HG02943 (cell line): ENCODE results near the gene ACSF3.

Experiments used
- ATAC-seq: cut with Tn5 transposase; IDR thresholded peaks from one replicate; pipeline ENCODE4 v1.9.1; 2021; ENCODE audit warnings: mild to moderate bottlenecking, low read depth, moderate library complexity; ENCODE audit not compliant: unreplicated experiment

ACSF3 gene

GRCh38 chr16:89106533-89107202 is 13.0 kb downstream of the ACSF3 start:
- ATAC-seq = no peak

DNA sequence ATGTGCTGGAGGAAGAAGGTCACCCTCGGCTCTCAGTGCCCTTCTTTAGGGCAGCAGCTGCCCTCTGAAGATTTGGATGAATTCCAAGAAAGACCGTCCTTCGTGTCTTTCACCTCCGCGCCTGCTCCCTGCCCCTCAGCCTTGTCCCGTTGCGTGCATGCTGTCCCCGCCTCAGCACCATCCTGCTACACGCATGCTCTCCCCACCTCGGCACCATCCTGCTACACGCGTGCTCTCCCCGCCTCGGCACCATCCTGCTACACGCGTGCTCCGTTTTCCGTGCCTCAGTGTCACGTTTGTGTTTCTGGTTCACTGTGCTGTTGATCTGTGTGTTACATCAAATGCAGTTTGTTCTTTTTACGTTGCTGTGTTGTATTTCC is 13.5 kb downstream of the ACSF3 start:
- no peak for ATAC-seq

GRCh38 chr16:89108416-89108815 is 14.8 kb downstream of the ACSF3 start:
- ATAC-seq = no peak

- no peak for ATAC-seq
Measured at GRCh38 chr16:89110641-89111040, 17.0 kb downstream of the ACSF3 start.

DNA sequence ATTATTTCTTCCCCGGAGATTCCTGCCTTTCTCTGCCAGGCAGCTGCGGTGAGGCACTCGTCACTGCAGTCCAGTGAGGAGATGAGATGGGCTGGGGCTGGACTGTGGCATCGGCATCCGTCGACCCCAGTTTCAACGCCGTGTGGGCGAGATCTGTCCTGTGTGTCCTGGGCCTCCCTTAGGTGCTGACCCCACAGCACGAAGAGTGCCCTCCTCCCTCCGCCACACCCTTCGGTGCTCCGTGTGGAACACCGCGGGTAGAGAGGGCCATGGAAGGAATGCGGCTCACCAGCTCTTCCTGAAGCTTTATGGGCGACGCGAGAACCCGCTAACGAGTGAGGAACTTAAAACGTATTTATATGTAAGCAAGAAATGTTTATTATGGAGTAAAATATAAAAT is 17.6 kb downstream of the ACSF3 start:
- no peak for ATAC-seq

DNA sequence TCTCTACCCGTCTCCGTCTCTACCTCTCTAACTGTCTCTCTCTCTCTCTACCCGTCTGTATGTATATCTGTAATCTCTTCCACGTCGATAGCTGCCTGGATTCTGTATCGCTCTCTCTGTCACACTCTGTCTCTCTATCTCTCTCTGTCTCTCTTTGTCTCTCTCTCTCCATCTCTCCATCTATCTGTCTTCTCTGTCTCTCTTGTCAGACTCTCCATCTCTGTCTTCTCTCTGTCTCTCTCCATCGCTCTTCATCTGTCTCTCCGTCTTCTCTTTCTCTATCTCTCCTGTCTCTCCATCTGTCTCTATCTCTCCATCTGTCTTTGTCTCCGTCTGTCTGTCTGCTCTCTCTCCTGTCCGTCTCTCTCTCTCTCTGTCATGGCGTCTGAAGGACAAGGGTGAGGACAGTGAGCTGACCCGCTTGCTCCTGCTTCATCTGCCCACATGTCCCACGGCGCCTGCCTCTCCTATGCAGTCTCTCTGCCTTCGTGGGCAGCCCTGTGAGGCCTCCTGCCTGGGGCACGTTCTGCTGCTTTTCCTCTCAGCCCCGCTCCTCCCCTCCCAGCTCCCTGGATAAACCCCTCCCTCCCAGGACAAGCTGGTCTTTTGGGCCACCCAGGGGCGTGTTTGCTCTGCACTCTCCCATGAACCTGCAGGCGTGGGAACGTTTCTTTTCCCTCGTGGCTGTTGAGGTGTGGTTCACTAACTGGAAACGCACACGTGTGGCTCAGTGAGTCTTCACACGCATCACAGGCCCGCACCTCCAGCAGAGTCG is 18.9 kb downstream of the ACSF3 start:
- ATAC-seq = no peak

DNA sequence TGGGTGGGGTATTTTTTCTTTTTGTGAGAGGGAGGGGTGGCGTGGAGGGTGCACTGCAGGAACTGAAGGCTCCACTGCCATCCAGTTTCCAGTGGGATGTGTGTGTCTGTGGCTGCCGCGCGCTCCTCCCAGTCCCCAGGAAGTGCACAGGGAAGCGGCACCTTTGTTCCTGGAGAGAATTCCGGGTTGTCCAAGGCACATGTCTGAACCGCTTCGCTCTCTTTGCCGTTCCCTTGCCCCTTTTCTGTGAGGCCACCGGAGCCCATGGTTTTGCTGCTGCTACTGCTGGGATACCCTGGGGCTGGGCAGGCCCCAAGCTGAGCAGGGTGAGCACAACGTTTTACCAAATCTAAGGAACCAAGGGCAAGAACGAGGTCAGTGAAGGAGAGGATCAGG is 19.5 kb downstream of the ACSF3 start:
- no peak for ATAC-seq

DNA sequence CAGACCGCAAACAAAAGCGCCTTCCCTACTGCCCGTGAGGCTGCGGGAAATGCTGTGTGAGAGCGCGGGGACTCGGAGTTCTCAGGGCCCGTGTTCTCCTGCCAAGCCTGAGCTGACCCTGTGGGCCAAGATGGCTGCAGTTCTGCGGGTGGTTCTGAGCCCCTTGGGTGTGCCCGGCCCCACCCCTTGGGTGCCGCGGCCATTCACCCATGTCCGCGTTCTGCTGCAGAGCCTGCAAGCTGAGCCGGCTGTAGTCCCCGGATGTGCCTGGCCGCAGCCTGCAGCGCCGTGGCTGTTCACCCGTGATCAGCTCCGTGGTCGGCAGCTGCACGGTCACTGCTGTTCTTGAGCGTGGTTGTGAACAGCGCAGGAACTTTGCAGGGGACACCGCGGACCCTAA is 20.0 kb downstream of the ACSF3 start:
- ATAC-seq = no peak

GRCh38 chr16:89114159-89114981 is 20.7 kb downstream of the ACSF3 start:
- no peak for ATAC-seq

DNA sequence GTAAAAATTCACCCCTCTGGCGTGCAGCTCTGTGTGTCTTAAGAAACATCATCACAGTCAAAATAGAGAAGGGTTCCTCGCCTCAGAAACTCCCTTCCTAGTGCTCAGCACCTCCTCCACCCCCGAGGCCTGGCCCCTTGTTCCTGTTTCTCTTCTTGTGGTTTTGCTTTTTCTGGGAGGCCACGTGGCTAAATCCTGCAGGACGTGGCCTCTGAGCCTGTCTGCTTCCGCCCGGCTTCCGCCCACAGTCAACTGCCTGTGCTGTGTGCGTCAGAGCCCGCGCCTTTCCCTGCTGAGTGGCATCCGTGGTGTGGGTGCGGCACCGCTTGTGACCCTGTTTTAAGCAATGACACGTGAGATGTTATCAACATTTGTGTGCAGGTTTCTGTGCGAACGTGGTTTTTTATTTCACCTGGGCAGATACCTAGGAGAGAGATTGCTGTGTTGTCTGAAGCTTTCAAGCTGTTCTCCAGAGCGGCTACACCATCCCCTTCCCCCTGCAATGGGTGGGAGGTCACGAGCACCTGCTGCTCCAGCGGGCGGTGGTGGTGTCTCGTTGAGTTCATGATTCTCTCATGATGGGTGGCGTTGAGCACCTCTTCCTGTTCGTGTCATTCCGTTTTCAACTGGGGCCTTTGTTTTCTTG is 21.7 kb downstream of the ACSF3 start:
- ATAC-seq = peak; percentile 71

DNA sequence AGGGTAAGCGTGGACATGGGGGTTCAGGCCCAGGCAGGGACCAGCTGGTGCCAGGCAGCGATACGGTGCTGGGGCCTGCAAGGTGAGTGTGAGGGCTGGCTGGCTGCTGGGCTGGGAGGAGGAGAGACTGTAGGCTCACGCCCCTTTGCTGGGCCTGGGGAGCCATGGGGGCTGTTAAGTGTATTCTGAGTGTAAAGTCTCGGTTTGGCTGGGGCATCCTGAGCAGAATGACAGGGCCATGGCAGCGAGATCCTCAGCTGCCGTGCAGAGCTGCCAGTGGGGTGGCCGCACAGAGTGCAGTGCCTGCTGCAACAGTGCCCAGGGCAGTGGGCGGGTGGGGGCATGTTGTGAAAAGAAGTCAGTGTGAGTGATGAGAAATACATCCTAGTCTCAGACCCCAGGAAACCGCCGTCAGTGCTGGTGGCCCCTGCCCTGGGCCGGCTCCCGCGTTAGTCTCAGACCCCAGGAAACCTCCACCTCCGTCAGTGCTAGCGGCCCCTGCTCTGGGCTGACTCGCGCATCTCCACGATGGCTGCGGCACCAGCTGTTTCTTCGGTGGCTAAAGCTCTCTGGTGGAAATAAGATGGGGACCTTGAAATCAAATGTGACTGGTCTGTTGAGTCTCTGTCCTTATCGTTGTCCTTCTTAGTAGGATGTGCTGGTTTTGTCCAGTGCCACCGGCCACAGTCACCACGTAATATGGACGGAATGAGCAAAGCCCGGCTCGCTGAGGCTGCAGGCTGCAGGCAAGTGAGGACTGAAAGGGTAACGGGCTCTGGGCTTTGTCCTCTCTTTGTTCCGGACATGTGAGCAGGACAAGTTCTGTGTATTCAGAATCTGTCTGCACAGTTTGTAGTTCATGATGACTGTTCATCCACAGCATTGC is 22.9 kb downstream of the ACSF3 start:
- ATAC-seq = no peak

GRCh38 chr16:89117227-89117974 is 23.7 kb downstream of the ACSF3 start:
- no peak for ATAC-seq

DNA sequence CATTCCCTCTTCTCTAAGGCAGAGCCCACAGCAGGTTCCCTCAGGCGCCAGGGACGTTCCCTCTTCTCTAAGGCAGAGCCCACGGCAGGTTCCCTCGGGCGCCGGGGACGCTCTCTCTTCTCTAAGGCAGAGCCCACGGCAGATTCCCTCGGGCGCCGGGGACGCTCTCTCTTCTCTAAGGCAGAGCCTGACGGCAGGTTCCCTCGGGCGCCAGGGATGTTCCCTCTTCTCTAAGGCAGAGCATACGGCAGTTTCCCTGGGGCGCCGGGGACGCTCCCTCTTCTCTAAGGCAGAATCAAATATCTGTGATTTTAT is 24.3 kb downstream of the ACSF3 start:
- ATAC-seq = no peak

- ATAC-seq = no peak
Measured at GRCh38 chr16:89118361-89119165, 24.9 kb downstream of the ACSF3 start.

DNA sequence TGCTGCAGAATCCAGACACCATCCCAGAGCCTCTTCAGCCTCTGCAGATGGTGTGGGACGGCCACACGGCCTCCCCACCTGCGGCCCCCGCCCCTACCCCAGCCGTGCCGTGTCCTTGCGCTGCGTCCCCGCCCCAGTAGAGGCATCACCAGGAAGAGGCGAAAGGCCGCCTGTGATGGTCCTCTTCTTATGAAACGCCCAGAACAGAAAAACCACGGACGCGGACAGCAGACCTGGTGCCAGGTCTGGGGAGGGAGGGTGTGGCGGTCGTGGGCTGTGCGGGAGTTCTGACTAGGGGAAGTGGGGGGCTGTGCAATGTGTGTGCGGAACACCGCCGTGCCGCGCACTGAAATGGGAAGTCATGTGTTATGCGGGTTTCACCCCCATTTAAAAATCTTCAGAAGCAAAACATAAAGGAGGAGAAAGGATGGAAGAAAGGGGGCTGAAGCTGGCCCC is 25.5 kb downstream of the ACSF3 start:
- no peak for ATAC-seq

DNA sequence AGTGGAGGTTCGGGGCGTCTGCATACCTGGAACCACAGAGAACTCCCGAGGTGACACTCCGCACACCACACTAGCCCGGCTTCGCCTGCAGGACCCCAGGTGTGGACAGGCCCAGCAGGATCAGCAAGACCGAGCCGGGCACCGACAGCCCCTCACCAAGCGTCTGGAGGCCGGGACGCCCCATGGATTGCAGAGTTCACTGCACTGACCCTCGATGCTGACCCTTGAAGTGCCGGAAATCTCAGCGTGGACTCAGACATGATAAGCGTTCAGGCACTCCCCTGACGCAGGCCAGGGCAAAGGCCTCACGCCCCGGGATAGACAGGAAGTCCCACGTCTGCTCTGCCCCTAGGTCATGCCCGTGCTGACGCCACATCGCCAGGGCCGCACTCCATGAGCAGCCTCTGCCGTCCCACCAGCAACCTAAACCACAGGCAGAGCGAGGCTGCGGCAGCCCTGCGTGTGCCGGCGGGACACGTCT is 26.0 kb downstream of the ACSF3 start:
- ATAC-seq = no peak

DNA sequence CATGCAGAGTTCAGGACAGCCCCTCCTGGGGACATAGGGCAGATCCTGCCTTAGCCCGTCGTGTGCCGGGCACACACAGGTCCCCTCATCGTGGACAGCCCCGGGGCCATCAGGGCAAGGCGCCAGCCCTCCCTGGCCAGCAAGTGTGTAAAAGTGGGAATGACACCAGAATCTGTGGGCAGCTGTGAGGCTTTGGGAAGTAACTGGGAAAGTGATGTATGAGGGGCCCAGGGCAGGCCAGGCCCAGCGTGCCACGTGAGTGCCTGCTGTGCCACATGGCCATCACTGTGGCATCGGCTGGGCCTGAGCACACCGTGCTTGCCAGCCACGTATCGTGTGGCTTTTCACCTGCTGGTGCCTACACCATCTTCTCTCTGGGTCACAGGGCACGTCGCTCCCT is 26.6 kb downstream of the ACSF3 start:
- ATAC-seq = no peak

- no peak for ATAC-seq
Measured at GRCh38 chr16:89120921-89121351, 27.3 kb downstream of the ACSF3 start.
